CD4-positive, alpha-beta T cell treated with Interleukin-4 for 4 hours (primary cell): ENCODE measurements around the gene SKAP1.
"Not testable (repeated sequence)": the region's sequence is repeated elsewhere in the genome, so short reads cannot be mapped to it uniquely, and the experiment has no call there.

Source experiments
- DNase-seq: peaks from one replicate; pipeline ENCODE4 v3.0.0-alpha.2; 2020

The SKAP1 gene

GRCh38 chr17:48276776-48277175, 153.2 kb downstream of the SKAP1 start:
- no peak for DNase-seq

GRCh38 chr17:48270899-48271298, 159.1 kb downstream of the SKAP1 start:
- DNase-seq = no peak

GRCh38 chr17:48269209-48269608, 160.8 kb downstream of the SKAP1 start:
- DNase-seq = no peak

GRCh38 chr17:48263731-48264035, 166.3 kb downstream of the SKAP1 start:
- no peak for DNase-seq

DNA sequence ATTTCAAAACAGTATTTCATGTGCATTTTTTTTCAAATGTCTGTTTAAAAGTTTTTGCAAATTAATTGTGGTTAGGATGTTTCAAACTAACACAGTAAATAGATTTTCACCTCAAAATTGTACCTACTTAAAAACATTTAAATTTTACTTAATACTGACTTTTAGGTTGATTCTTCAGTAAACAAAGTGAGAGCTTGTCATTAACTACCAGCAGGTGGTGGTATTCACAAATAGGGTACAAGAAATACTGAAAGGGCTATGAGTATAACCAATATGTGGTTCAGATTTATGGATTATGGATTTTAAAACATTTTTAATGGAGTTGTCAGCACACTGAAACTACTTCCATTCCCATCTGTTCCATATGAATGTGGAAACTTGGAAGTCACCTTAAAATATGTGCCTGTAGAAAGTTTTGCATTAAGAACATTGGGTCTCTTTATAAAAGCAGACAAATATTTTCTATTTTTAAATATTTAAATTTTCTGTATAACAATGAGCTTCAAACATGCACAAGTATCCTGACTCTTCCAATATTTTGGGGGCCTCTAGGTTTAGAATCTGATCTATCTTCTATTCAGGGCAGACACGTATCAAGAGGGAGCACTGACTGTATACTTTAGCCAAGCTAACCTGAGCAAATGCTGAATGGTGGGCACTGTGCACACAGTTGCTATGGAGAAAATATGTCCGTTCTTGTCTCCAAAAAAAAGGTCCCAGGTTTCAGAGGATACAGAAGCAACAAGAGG, 166.9 kb downstream of the SKAP1 start:
- peak; percentile 25 for DNase-seq

GRCh38 chr17:48261297-48261880, 168.6 kb downstream of the SKAP1 start:
- DNase-seq = no peak

DNA sequence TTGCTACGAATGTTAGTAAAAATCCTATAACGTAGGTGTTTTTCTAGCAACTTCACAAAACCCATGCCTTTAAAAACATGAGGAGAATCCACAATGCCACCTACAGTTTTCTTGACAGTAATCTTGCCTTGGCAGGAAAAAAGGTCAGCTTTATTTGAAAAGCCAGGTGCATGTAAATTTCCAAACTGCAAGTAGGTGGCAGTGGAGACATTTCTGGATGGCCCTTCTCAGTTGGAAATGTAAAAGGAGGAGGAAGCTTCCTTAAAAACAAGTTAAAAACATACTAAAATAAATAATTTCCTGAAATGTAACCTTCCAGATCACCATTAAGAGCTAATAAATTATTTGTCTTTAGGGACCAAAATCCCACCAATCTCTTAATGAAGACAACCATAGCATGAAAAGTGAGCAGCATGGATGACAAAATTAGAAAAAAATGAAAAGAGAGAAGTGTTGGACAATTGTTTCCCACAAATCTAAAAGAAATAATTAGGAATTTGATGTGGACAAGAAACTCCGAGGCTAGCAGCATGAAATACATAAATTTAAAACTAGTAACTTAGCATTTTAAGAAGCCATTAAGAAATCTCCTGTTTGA, 170.2 kb downstream of the SKAP1 start:
- no peak for DNase-seq

GRCh38 chr17:48258331-48258730, 171.7 kb downstream of the SKAP1 start:
- DNase-seq = no peak

DNA sequence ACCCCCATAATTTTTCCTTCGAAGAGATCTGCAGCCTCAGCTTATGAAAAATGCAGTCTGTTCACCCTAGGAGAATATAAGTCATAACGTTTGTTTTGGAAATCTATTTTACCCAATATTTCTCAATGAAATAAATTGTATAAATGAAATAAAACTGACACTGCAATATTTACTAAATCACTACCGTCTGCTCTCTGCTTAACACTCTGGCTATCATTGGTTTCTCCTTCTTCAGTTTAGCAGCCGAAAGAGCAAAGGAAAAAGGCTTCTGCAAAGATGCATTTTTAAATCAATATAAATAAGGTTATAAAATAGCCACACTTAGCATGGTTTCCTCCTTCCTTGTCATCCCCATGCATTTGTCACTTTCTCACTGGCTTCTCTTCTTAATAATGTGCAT, 174.3 kb downstream of the SKAP1 start:
- no peak for DNase-seq

GRCh38 chr17:48254896-48255295, 175.1 kb downstream of the SKAP1 start:
- DNase-seq = no peak

- no peak for DNase-seq
These were observed 176.0 kb downstream of the SKAP1 start for GRCh38 chr17:48253975-48254374.

- no peak for DNase-seq
These were observed 178.1 kb downstream of the SKAP1 start for GRCh38 chr17:48251950-48252349.

GRCh38 chr17:48250949-48251348, 179.1 kb downstream of the SKAP1 start:
- DNase-seq = no peak

DNA sequence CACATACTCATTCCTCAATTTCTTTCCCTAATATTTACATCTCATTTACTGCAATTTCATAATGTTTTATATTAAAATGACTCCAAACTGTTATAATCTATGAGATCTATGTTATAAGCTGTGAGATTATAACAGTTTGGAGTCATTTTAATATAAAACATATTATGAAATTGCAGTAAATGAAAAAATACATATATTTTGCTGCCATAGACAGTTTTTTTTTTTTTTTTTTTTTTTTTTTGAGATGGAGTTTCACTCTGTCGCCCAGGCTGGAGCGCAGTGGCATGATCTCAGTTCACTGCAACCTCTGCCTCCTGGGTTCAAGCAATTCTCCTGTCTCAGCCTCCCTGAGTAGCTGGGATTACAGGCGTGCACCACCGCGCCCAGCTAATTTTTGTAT, 180.0 kb downstream of the SKAP1 start:
- DNase-seq = not testable (repeated sequence)

- no peak for DNase-seq
These were observed 182.4 kb downstream of the SKAP1 start for GRCh38 chr17:48247603-48248002.

DNA sequence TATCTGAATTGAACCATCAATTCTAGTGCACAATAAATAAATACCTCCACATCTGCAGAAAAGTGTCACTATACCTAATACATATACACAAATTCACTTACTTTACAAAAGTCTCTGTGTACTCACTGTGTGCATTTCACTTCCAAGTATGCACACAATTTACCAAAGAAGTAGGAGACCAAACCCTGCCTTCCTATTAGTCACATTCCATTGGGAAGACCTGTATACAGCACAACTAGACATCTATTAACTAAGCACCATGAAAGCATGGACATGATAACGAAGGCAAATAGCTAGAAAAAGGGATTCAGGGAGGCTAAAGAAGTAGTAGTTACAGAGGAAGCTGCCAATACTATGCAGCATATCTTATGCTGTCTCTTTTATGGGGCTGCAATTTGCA, 183.0 kb downstream of the SKAP1 start:
- DNase-seq = no peak

- no peak for DNase-seq
These were observed 183.4 kb downstream of the SKAP1 start for GRCh38 chr17:48246612-48247011.

DNA sequence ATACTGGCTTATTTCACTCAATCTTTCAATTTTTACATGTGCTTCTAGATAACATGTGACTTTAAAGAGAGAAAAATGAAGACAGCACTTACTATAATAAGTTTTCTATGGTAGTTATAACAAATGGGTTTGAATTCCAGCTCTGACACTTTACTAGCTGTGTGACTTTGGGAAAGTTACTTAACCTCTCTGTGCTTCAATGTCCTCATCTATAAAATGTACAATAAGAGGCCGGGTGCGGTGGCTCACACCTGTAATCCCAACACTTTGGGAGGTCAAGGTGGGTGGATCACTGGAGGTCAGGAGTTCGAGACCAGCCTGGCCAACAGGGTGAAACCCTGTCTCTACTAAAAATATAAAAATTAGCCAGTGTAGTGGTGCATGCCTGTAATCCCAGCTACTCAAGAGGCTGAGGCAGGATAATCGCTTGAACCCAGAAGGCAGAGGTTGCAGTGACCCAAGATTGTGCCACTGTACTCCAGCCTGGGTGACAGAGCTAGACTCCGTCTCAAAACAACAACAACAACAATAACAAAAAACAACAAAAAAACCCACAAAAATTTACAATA, 184.5 kb downstream of the SKAP1 start:
- not testable (repeated sequence) for DNase-seq

- DNase-seq = no peak
These were observed 185.2 kb downstream of the SKAP1 start for GRCh38 chr17:48244814-48245213.

GRCh38 chr17:48244121-48244711, 185.8 kb downstream of the SKAP1 start:
- DNase-seq = peak; percentile 12

- DNase-seq = no peak
These were observed 188.1 kb downstream of the SKAP1 start for GRCh38 chr17:48241770-48242497.

- DNase-seq = peak; percentile 19
These were observed 188.9 kb downstream of the SKAP1 start for GRCh38 chr17:48241131-48241591.

- DNase-seq = no peak
These were observed 189.4 kb downstream of the SKAP1 start for GRCh38 chr17:48240562-48241130.
